Skeletal muscle cell (primary cell): ENCODE measurements around the gene BPI.
"Not testable (repeated sequence)": the region's sequence is repeated elsewhere in the genome, so short reads cannot be mapped to it uniquely, and the experiment has no call there.

Experiments used
- DNase-seq: peaks from one replicate; pipeline ENCODE4 v3.0.0-alpha.2; 2010; ENCODE audit warnings: low read depth
- H3K4me3 ChIP-seq: 2 replicates; pipeline ENCODE4 v1.5.1; 2011; ENCODE audit warnings: low read depth, mild to moderate bottlenecking, control low read depth, low read length, moderate library complexity

The BPI gene

GRCh38 chr20:38346741-38347140 is 42.8 kb downstream of the BPI start:
- no peak overlapping the region for H3K4me3 ChIP-seq
- no peak for DNase-seq

- no peak overlapping the region for H3K4me3 ChIP-seq
- no peak for DNase-seq
Measured at GRCh38 chr20:38349856-38350255, 45.9 kb downstream of the BPI start.

- H3K4me3 ChIP-seq: no peak overlapping the region
- no peak for DNase-seq
Measured at GRCh38 chr20:38350879-38351775, 47.2 kb downstream of the BPI start.

- no peak for DNase-seq
- no peak overlapping the region for H3K4me3 ChIP-seq
Measured at GRCh38 chr20:38353316-38353715, 49.4 kb downstream of the BPI start.

- no peak for DNase-seq
- H3K4me3 ChIP-seq: no peak overlapping the region
Measured at GRCh38 chr20:38354227-38354626, 50.3 kb downstream of the BPI start.

GRCh38 chr20:38355161-38356012 is 51.4 kb downstream of the BPI start:
- no peak for DNase-seq
- H3K4me3 ChIP-seq: no peak overlapping the region

- H3K4me3 ChIP-seq: no peak overlapping the region
- DNase-seq: no peak
Measured at GRCh38 chr20:38357653-38358207, 53.8 kb downstream of the BPI start.

GRCh38 chr20:38358556-38358955 is 54.6 kb downstream of the BPI start:
- H3K4me3 ChIP-seq: no peak overlapping the region
- no peak for DNase-seq

- DNase-seq: no peak
Measured at GRCh38 chr20:38363004-38363747, 59.2 kb downstream of the BPI start.

GRCh38 chr20:38369389-38369788 is 65.4 kb downstream of the BPI start:
- H3K4me3 ChIP-seq: no peak overlapping the region
- DNase-seq: no peak

More at GRCh38 chr20:38363004-38363747, 59.2 kb downstream of the BPI start:
- no peak overlapping the region for H3K4me3 ChIP-seq

GRCh38 chr20:38372806-38373205 is 68.8 kb downstream of the BPI start:
- H3K4me3 ChIP-seq: no peak overlapping the region
- no peak for DNase-seq

GRCh38 chr20:38373231-38373867 is 69.4 kb downstream of the BPI start:
- H3K4me3 ChIP-seq: no peak overlapping the region
- no peak for DNase-seq

- DNase-seq: no peak
- H3K4me3 ChIP-seq: no peak overlapping the region
Measured at GRCh38 chr20:38373898-38374297, 69.9 kb downstream of the BPI start.

GRCh38 chr20:38377039-38377685 is 73.2 kb downstream of the BPI start:
- DNase-seq: no peak
- no peak overlapping the region for H3K4me3 ChIP-seq

- not testable (repeated sequence) for H3K4me3 ChIP-seq, DNase-seq
Measured at GRCh38 chr20:38377838-38378237, 73.9 kb downstream of the BPI start.

- no peak overlapping the region for H3K4me3 ChIP-seq
- no peak for DNase-seq
Measured at GRCh38 chr20:38383147-38383546, 79.2 kb downstream of the BPI start.

- no peak overlapping the region for H3K4me3 ChIP-seq
- DNase-seq: no peak
Measured at GRCh38 chr20:38386004-38386403, 82.0 kb downstream of the BPI start.

GRCh38 chr20:38386851-38387250 is 82.9 kb downstream of the BPI start:
- DNase-seq: no peak
- H3K4me3 ChIP-seq: no peak overlapping the region
